GM18867 (cell line): ENCODE measurements around the gene HDAC11.
"Not testable (repeated sequence)": the region's sequence is repeated elsewhere in the genome, so short reads cannot be mapped to it uniquely, and the experiment has no call there.

Experiments
- ATAC-seq: cut with Tn5 transposase; IDR thresholded peaks from one replicate; pipeline ENCODE4 v1.9.1; 2021; ENCODE audit warnings: mild to moderate bottlenecking, moderate library complexity; ENCODE audit not compliant: unreplicated experiment

The HDAC11 gene

GRCh38 chr3:13479582-13480339, at the start of gene HDAC11:
Gene HDAC11, plus strand, starts transcription at chr3:13480306. Its CDS starts 42 bp downstream, at chr3:13480348.
- ATAC-seq, result peak; percentile 97

- not testable (repeated sequence) for ATAC-seq
Measured at GRCh38 chr3:13430411-13430875, 49.7 kb upstream of the HDAC11 start.

- ATAC-seq, result no peak
Measured at GRCh38 chr3:13432093-13432492, 48.0 kb upstream of the HDAC11 start.

- ATAC-seq, result no peak
Measured at GRCh38 chr3:13433912-13434311, 46.2 kb upstream of the HDAC11 start.

GRCh38 chr3:13436213-13436612, 43.9 kb upstream of the HDAC11 start:
- ATAC-seq, result not testable (repeated sequence)

- no peak for ATAC-seq
Measured at GRCh38 chr3:13440204-13440817, 39.8 kb upstream of the HDAC11 start.

GRCh38 chr3:13442882-13443281, 37.2 kb upstream of the HDAC11 start:
- not testable (repeated sequence) for ATAC-seq

GRCh38 chr3:13451301-13451673, 28.8 kb upstream of the HDAC11 start:
- ATAC-seq, result peak; percentile 2

- peak; percentile 26 for ATAC-seq
Measured at GRCh38 chr3:13452490-13453335, 27.4 kb upstream of the HDAC11 start.

- ATAC-seq, result no peak
Measured at GRCh38 chr3:13455644-13456043, 24.5 kb upstream of the HDAC11 start.

GRCh38 chr3:13457593-13457992, 22.5 kb upstream of the HDAC11 start:
- ATAC-seq, result no peak

- no peak for ATAC-seq
Measured at GRCh38 chr3:13459605-13460340, 20.3 kb upstream of the HDAC11 start.

- no peak for ATAC-seq
Measured at GRCh38 chr3:13460341-13460736, 19.8 kb upstream of the HDAC11 start.

- peak; percentile 72 for ATAC-seq
Measured at GRCh38 chr3:13461169-13462124, 18.7 kb upstream of the HDAC11 start.

GRCh38 chr3:13462125-13462629, 17.9 kb upstream of the HDAC11 start:
- no peak for ATAC-seq

GRCh38 chr3:13462822-13463221, 17.3 kb upstream of the HDAC11 start:
- no peak for ATAC-seq

- no peak for ATAC-seq
Measured at GRCh38 chr3:13463618-13464400, 16.3 kb upstream of the HDAC11 start.

- no peak for ATAC-seq
Measured at GRCh38 chr3:13465236-13465873, 14.8 kb upstream of the HDAC11 start.
